GM18867 (cell line): ENCODE measurements around the gene ATP10A.

Source experiments
- ATAC-seq: cut with Tn5 transposase; IDR thresholded peaks from one replicate; pipeline ENCODE4 v1.9.1; 2021; ENCODE audit warnings: mild to moderate bottlenecking, moderate library complexity; ENCODE audit not compliant: unreplicated experiment

Gene ATP10A

GRCh38 chr15:25743548-25744275 lies 119.4 kb downstream of the ATP10A start:
- no peak for ATAC-seq

- ATAC-seq = no peak
Observed at GRCh38 chr15:25742776-25743547, 120.2 kb downstream of the ATP10A start.

GRCh38 chr15:25742041-25742730 lies 120.9 kb downstream of the ATP10A start:
- ATAC-seq = no peak

- ATAC-seq = no peak
Observed at GRCh38 chr15:25741256-25741580, 121.9 kb downstream of the ATP10A start.

- ATAC-seq = no peak
Observed at GRCh38 chr15:25740383-25741255, 122.5 kb downstream of the ATP10A start.

GRCh38 chr15:25739687-25740121 lies 123.4 kb downstream of the ATP10A start:
- ATAC-seq = no peak

- no peak for ATAC-seq
Observed at GRCh38 chr15:25738171-25738965, 124.8 kb downstream of the ATP10A start.

GRCh38 chr15:25737218-25737643 lies 125.9 kb downstream of the ATP10A start:
- ATAC-seq = no peak

GRCh38 chr15:25736461-25736860 lies 126.7 kb downstream of the ATP10A start:
- no peak for ATAC-seq

- ATAC-seq = no peak
Observed at GRCh38 chr15:25735550-25736384, 127.4 kb downstream of the ATP10A start.

GRCh38 chr15:25734680-25735355 lies 128.3 kb downstream of the ATP10A start:
- no peak for ATAC-seq

- ATAC-seq = no peak
Observed at GRCh38 chr15:25733856-25734679, 129.1 kb downstream of the ATP10A start.

GRCh38 chr15:25733036-25733855 lies 129.9 kb downstream of the ATP10A start:
- ATAC-seq = no peak

GRCh38 chr15:25732191-25732590 lies 130.9 kb downstream of the ATP10A start:
- ATAC-seq = no peak

- no peak for ATAC-seq
Observed at GRCh38 chr15:25731411-25731810, 131.7 kb downstream of the ATP10A start.

- ATAC-seq = no peak
Observed at GRCh38 chr15:25730918-25731317, 132.2 kb downstream of the ATP10A start.

GRCh38 chr15:25728816-25729215 lies 134.3 kb downstream of the ATP10A start:
- ATAC-seq = no peak
